Measurements from ENCODE around the gene GALNT10.

The GALNT10 gene

DNA sequence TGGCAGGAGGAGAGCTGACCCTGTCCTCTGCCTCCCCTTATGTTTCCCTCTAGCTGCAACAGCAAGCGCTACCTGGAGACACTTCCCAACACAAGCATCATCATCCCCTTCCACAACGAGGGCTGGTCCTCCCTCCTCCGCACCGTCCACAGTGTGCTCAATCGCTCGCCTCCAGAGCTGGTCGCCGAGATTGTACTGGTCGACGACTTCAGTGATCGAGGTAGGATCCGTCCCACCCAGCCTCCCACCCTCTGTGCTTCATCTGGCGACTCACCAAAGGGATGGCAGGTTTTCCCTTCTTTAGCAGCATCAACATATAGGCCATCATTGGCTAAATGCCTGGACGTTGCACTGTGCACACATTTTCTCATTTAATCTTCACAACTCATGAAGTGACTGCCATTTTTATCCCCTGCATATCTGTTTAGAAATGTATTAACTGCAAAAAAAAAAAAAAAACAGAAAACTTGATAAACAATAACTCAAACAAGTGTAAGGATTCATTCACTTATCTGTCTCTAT, 139.0 kb downstream of the GALNT10 start:
- no peak for DNase-seq

DNA sequence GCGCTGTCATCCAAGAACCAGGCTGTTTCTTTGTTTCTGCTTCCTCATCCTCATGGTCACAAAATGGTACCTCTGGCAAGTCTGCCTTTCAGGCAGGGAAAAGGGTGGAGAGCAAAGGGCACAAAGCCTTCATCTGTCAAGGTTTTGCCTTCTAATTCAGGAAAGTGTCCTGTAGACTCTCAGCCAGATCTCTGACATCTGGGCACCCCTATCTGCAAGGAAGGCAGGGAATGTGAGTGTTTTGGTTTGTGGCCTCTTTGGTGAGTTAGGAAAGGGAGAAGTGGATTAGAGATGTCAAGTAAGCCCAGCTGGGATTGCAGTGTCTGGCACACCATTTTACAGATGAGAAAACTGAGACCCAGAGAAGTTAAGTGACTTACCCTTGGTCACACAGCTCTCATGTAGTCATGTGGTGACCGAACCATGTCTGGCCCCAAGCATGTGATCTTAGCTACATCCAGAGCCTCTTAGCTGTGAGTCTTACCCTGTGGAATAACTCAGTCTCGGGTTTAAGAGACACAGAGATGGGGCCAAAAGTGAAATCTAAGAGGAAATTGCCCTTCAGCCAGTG, 139.6 kb downstream of the GALNT10 start:
- no peak for DNase-seq

DNA sequence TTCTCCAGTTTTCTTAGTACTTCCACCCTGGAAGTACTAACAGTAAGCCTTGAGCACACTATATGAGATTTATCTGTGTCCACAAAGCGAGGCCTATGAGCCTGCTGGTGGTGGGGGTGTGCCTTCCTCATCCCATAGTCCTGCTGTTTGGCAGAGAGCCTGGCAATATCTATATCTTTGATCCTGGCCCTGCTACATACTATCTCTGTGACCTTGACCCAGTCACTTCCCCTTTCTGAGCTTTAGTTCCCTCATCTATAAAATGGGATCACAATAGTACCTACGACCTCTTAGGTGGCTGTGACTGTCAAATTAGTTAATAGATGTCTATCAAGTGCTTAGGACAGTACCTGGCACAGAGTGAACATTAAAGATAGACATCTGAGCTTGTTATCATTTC, 140.7 kb downstream of the GALNT10 start:
- no peak for DNase-seq

DNA sequence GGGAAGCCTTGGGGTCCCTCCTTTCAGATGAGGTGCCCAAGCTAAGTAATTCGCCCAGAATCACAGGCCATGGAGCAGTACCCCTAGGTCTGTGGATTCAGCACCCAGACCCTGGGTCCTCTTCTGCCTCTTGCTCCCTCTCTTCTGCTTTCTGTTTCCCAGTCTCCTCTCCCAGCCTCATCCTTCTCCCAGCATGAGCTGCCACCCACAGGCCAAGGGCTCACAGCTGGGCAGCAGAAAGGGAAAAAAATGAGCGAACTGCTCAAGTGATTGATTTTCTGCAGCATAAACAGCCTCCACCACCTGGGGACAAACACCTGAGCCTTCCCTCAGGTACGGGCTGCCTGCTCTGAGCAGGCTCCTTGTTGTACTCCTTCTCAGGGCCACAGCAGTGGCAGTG, 141.4 kb downstream of the GALNT10 start:
- DNase-seq: no peak

DNA sequence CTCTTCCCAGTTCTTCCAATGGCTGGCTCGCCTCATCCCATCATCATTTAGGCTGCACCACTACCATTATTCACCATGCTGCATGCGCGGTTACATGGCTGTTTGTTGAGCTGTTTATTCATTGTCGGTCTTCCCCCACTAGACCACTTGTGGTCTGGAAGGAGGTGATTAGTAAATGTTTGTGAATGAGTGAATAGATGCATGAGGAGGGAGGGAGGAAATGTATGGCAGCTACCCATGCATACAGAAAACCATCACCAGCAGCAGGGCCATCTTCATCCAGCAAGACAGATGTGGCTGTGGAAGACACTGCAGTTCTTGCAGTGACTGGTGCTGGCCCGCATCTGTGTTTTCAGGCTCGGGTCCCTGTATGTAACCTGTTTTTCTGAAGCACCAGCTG, 141.9 kb downstream of the GALNT10 start:
- no peak for DNase-seq

DNA sequence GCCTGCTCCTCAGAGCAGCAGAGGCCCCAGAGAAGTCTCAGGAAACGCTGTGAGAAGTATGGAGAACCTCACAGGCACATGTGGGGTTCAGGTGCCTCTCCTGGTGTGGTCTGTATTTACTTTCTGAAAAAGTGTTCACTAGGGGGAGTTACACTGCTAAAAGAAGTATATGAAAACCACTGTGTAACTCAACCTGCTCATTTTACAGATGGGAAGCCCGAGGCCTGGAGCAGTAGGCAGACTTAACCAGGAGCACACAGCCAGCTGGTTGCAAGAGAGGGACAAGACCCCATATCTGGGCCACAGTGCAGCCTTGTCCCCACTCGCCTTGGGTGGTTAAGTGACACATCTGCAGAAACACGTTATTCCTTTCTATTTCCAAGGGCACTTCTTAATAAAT, 142.5 kb downstream of the GALNT10 start:
- no peak for DNase-seq

DNA sequence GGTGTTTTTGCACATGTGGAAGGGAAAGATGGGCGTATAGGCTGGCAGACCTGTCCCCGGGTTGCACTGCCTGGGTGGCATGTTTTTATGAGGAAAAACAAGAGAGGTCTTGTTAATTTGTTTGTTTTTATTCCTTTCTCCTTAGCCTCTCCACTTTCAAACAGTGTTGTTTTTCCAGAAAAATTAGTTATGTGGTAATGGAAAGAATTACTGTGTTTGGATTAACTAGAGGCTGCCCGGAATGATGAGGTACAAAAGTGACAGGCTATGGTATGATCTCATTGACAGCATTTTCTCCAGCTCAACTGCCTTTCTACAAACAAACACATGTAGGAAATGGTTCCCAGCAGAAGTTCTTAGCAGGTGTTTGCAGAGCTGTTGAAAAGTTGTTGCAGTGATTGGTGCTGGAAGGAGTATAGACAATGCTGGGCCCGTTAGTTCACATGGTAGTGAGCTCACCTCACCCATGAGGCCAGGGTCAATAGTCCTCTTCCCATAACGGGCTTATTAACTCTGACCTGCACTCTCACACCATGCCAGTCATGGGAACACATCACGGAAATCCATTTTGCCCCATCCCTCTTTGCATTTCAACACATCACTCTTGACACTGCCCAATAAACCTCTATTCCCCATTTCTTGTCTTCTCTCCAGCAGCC, 144.0 kb downstream of the GALNT10 start:
- no peak for DNase-seq

DNA sequence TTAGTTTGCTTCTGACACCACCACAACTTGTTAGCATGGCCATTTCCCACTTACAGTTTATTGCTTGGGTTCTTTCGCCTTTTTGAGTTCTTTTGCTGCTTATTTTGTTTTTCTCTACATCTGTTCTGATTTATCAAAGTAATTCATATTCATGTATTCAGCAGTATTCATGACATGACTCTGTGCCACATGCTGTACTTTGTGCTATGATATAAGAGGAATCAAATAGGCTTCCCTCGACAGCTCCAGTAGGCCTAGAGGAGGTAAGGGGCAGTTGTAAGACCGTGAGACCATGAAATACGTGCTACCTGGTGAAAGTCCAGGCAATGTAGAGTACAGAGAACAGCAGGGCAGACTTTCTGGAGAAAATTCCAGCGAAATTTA, 144.5 kb downstream of the GALNT10 start:
- DNase-seq: no peak

DNA sequence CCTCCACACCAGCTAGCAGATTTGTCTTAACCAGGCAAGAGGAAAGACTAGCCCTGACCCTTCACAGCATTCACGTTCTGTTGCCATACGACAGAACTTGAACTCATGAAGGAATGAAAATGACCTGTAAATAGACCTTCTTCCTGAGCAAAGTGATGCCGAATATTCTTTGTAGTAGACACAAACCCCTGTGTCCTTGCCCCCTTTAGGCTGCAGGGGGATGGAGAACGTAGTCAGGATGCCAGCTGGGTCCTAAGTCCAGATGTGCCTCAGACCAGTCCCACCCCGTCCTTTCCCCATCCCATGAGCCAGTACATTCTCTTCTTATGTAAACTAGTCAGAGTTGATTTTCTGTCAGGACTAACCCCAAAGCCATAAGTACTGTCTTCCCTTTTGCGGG, 151.1 kb downstream of the GALNT10 start:
- DNase-seq: no peak

DNA sequence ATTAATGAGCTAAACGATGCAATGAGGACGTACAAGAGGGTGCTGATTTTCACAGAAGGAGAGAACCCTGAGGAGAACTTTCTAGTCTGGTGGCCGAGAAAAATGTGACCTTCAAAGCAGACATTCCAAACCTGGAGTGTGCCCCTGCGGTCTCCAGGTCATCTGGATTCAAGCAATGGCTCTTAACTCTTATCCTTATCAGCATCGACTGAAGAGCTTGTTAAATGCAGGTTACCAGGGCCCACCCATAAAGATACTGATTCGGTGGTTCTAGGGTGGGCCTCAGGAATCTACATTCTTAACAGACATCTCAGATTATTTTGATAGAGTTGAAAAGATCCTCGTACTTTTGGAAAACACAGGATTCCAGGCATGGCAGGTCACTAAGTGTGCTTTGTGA, 151.7 kb downstream of the GALNT10 start:
- DNase-seq: no peak

DNA sequence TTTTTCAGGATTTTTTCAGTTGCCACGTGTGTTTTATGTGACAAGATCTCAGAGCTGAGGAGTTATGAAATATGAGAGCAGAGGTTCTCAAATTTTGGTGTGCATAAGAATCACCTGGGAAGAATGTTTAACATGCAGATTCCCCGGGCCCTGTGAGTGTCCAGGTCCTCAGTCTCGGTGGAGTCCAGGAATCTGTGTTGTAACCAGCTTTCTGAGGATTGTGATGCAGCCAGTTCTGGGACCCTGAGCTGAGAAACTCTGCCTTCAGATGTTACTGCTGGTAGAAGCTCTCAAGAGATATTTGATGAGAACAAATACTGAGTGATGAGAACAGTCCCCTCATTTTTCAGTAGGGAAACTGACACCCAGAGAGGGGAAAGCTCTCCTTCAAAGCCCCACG, 152.4 kb downstream of the GALNT10 start:
- no peak for DNase-seq

DNA sequence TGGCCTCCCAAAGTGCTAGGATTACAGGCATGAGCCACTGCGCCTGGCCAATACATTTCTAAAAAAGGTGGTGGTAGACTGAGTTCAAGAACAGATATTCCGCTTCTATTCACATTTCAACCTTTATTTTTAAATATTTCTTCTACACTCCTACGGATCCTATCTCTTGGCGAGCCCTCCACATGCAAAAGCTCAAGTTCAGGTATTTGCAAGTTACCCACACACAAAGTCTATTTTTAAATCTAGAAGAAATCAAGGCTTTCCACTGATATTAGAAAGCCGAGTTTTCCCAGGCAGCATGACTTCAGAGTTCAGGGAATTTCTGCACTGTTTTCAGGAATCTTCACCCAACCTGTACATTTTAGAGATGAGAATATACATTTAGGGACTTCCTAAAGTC, 153.9 kb downstream of the GALNT10 start:
- DNase-seq: no peak

DNA sequence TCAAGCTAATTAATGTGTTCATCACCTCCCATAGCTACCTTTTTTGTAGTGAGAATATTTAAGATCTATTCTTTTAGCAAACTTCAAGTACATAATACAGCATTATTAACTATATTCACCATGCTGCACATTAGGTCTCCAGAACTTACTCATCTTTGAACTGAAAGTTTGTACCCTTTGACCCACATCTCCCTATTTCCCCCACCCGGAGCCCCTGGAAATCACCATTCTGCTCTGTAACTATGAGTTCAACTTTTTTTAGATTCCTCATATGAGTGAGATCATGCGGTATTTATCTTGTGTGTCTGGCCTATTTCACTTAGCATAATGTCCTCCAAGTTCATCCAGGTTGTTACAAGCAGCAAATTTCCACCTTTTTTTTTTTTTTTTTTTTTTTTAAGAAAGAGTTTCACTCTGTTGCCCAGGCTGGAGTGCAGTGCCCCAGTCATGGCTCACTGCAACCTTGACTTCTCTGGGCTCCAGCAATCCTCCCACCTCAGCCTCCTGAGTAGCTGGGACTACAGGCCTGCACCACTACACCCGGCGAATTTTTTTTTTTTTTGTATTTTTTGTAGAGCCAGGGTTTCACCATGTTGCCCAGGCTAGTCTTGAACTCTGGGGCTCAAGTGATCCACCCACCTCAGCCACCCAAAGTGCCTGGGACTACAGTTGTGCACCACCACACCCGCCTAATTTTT, 154.9 kb downstream of the GALNT10 start:
- no peak for DNase-seq

DNA sequence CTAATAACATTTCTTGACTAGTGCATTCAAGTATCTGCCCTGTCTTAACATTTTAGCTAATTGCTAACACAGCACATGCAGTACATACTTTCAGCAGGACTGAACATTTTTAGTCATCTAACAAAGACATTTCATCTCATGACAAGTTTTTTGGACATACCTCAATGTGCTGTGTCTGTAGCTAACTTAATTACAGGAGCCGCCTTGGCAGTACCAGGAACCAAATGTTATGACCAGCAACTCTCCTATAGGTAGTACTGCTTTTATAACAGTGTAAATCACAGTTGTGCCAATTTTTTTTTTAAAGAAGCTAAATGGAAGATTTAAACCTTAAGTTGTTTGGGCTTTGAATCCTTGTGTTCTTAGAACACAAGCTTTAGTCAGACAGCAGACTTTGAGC, 155.9 kb downstream of the GALNT10 start:
- no peak for DNase-seq

DNA sequence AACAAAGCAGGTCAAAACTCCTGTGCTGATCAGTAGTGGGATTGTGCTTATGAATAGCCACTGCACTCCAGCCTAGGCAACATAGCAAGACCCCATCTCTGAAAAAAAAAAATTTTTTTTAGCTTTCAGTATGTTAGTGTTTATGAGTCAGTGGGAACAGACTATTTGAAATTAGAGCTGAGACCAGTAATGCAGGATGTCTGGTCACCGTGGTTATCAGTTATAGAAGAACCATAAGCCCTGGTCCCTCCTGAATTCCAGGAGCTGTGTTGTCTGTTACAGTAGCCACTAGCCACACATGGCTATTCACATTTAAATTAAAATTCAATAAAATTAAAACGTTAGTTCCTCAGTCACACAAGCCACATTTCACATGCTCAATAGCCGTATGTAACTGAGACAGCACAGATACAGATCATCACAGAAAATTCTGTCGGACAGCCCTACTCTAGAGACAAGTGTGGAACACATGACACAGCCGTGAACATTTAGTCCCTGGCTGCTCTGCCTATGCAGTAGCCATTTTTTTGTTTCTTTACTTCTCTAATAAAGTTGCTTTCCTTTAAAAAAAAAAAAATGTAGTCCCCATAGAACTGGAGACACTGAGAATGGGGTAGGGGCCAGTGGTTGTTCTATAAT, 159.2 kb downstream of the GALNT10 start:
- DNase-seq: no peak

DNA sequence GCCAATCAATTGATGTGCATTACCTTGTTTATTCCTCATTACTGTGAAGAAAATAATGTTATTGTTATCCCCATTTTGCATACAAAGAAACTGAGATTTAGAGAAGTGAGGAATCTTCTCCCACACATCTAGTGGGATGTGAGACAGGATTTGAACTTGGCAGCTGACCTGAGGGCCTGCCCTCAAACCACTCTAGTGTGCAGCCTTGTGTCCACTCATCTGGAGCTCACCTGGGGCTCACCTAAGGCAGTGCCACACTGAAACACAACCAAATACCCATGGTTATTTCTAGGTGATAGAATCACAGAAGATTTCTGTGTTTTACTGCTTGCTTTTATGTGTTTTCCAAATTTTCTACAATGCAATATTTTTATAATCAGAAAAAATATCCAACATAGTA, 160.6 kb downstream of the GALNT10 start:
- DNase-seq: no peak

DNA sequence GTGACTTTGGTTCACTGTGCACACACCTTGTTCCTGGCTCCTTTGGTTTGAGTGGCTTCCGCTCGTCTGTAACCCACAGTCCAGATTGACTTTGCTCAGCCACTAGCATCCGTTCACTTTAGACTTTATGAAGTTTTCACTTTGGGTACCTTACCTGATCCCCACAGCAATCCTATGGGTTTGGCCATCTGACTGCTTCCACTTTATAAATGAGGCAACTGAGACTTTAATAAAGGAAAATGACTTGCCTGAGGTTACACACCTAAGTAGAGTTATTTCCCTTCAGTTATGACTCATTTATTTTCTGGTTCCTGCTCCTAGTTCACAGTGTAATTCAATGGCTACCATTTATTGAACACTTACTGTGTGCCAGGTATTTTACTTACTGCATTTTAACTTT, 161.0 kb downstream of the GALNT10 start:
- DNase-seq: no peak

DNA sequence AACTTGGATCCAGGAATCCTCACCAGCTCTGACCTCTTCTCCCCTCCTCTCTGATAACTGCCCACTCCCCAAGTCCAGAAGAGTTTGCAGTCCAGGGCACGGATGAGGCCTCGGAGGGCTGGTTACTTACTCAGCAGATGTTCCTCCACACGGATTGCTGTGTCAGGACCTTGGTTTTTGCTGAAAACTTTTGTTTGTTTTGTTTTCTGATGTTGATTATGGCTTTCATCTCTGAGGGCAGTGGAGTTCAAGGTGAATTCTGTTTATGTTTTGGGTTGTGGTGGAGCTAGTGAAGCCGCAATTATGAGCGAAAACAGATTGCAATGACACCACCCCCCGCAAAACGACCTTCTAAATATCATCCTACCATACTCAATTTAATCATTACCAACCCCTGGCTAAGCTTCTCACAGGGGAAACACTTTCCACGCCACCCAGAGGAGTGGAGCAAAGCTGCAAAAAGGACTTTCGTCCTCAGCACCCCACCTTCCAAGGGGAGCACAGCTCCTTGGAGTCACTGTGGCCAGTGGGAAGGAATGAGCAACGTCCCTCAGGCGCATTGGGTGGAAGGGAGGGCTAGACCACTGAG, 162.5 kb downstream of the GALNT10 start:
- DNase-seq: no peak

DNA sequence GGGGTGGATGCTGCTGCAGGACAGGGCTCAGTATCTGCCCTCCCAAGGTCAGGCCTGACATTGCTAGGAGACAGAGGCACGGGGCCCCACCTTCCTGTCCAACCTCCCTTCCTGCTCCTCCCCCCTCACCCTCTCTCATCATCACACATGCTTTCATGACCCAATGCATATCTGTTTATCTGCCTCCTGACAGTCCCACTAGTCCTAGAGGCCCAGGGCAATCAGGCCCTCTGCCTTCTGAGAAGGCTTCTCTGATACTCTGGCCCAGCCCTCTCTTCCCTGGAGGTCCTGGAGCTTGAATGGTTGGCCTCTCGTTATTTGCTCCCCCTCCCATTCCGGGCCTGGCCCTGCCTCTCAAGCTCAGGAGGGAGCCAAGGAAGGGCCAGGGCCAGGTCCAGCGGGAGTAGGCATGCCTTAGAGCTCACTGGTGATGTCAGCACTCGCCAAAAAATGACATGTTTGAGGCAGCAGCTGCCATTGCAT, 164.6 kb downstream of the GALNT10 start:
- no peak for DNase-seq

DNA sequence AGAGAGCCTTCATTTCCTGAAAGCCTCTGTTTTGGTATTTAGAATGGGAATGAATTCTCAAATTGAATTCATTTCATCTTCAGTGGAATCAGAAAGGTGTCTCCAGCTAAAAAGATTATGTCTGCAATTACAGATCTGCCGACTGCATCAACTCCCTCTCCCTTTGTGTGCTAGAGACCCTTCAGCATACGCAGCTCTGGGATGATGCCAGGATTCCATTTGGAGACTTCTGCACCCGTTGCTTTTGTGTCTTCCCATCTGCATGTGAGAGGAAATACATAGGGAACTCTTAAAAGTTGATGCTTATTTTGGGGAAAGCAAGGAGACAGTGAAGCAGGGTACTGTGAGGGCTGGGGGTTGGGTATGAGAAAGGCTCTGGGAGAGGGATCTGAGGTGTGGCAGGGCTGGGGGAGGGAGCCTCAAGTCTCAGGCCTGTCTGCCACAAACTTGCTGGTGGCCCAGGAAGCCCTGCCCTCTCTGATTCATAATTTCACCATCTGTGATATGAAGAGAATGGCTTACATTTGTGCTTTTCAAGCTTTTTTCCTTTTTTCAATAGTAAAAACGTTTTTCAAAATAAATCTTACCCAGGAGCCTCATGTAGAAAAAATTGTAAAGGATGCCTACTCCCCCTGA, 165.6 kb downstream of the GALNT10 start:
- no peak for DNase-seq

DNA sequence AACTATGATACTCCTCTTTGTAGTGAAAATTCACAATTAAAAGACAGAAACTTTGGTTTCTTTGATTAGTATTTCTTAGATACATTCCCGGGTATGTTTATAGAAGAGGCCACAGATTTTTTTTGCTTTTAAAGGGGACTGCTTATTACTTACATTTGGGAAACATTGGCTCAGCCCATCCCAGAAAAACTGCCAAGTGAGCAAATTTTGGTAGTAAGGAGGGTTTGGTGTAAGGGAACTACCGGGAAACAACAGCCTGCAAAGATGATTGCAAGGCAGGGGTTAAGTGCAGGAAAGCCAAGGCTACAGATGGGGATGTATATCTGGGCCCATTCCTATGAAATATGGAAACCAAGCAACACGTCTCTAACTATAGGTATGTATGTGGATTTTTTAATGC, 166.4 kb downstream of the GALNT10 start:
- no peak for DNase-seq

DNA sequence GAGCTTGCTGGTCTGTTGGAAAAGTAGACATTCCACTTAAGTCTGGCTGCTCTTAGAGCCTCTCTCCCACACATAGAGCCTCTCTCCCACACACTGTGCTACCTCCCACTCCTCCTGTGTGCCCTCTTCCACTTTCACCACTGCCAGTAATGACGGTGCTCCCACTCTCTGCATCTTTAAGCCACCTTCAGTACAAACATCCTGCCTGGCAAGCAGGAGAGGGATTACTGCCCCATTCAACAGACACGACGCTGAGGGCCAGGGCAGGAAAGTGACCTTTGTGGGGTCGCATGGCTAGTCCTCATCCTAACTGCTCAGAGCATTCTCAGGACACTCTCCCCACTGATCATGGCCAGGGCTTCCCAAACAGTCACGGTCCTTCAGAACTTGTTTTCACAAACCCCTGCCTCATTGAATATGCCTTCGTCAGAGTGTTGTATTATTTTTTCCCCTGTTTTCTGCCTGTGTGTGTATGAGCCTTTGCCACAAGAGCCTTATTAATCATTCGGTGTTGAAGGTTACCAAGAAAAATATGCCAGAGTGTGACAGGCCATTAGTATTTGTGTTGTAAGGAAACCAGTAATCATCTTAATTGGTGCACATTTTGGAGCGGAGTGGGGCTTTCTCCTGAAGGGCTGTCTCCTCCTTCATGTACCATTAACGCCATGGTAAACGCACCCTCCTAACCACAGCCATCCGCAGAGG, 168.1 kb downstream of the GALNT10 start:
- no peak for DNase-seq
